Colonic mucosa (tissue), 4 donors: ENCODE measurements around the gene CDCP1. TPM values are rescaled to one million over a fixed set of nuclear protein-coding genes. Genes with fewer than 3 reads are reported as not detected.
A peak's percentile ranks its signal among the peaks of the same experiment; 100 is the strongest.

Experiments used
- DNase-seq: peaks from one replicate; pipeline ENCODE4 v3.0.0-alpha.2; 2020
- H3K27ac ChIP-seq: fragments of 200-600 bp; one replicate; pipeline ENCODE4 v1.8.0; 2021
- H3K27me3 ChIP-seq: fragments of 200-600 bp; one replicate; pipeline ENCODE4 v1.8.0; 2021
- H3K36me3 ChIP-seq: fragments of 200-600 bp; one replicate; pipeline ENCODE4 v1.8.0; 2021
- H3K4me1 ChIP-seq: fragments of 200-600 bp; one replicate; pipeline ENCODE4 v1.8.0; 2021; ENCODE audit warnings: mild to moderate bottlenecking
- H3K4me3 ChIP-seq: fragments of 200-600 bp; one replicate; pipeline ENCODE4 v1.8.0; 2021
- H3K9ac ChIP-seq, 2 donors: one replicate each; pipeline ENCODE4 v1.7.0; 2013; ENCODE audit warnings: control low read depth in 2 of 2, low read depth in 2 of 2, low read length in 2 of 2
- H3K9me3 ChIP-seq: fragments of 200-600 bp; one replicate; pipeline ENCODE4 v1.8.0; 2021
- intact Hi-C: fragments of 100-400 bp; cut with DNase I; formaldehyde crosslinking; loops from one replicate; pipeline ENCODE4 v1.14.1; 2022
- total RNA-seq, 2 donors: library from RNA; stranded (reverse); fragmentation: NEBNext Ultra II Directional in 1 of 2; extraction: Animal tissue kit (Norgen Biotek cat#: 25700) in 1 of 2; gene quantifications; one replicate each; pipeline ENCODE4 v1.2.1, GENCODE V29; 2021
- TF ChIP-seq, protein P1 (sequence below): fragments of 200-600 bp; IDR thresholded peaks from one replicate; pipeline ENCODE4 v1.8.0; 2022; ENCODE audit warnings: antibody characterized with exemption, mild to moderate bottlenecking
- donor health status: healthy.
- donor health status: DM: no; HTN: no; CAD: no.
- donor health status: DM: no; HTN: no; CAD: no.

CDCP1 gene
- total RNA-seq, 2 donors from 2014 or later: 84.5 to 107 TPM

DNA sequence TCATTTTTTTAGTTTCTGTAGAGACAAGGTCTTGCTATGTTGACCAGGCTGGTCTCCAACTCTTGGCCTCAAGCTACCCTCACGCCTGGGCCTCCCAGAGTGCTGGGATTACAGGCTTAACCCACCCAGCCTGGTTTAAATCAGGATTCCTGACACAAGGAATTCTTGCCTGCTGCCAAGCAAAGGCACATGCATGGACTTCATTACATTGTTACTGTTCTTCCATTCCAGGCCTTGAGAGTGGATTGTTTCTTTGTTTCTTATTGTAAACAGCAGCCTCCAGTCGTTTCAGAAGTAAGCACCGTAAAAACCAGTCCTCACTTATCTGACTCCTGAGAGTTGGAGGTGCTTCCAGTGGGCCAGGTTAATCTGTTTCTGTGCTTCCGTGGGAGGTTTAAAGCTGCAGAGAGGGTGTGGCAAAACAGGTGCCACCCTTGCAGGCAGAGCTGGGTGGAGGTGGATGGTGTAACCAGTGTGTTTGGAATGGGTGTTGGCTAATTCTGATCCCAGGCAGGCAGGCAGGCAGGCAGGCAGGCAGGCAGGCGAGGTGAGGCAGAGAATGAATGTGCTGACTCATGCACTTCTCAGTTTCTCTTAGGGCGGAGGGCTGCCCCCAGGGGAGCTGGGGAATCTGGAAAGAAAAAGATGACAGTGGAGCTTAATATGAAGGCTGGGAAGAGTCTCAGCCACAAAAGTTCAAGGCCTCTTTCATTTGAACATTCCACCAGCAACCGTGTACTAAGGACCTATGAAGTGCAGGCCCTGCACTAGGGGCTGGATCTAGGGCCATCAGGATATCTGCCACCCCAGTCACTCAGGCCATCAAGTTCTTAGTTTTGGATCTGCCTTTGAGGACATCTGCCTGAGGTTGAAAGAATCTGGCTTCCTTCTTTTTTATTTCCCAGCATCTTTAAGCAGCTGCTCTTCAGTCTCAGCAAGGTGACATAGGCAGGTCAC, 37.0 kb upstream of the CDCP1 start:
- no peaks in the 10 kb centered on the region for H3K36me3 ChIP-seq
- H3K4me3 ChIP-seq: no peak overlapping the region
- H3K9ac ChIP-seq: peak overlapping the region; percentile 18 to 46
- H3K27me3 ChIP-seq: no peaks in the 10 kb centered on the region
- intact Hi-C loops: no loop called here
- TF ChIP-seq, protein P1, sequence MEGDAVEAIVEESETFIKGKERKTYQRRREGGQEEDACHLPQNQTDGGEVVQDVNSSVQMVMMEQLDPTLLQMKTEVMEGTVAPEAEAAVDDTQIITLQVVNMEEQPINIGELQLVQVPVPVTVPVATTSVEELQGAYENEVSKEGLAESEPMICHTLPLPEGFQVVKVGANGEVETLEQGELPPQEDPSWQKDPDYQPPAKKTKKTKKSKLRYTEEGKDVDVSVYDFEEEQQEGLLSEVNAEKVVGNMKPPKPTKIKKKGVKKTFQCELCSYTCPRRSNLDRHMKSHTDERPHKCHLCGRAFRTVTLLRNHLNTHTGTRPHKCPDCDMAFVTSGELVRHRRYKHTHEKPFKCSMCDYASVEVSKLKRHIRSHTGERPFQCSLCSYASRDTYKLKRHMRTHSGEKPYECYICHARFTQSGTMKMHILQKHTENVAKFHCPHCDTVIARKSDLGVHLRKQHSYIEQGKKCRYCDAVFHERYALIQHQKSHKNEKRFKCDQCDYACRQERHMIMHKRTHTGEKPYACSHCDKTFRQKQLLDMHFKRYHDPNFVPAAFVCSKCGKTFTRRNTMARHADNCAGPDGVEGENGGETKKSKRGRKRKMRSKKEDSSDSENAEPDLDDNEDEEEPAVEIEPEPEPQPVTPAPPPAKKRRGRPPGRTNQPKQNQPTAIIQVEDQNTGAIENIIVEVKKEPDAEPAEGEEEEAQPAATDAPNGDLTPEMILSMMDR: no peak
- H3K27ac ChIP-seq: peak overlapping the region; percentile 77
- no peaks in the 10 kb centered on the region for H3K9me3 ChIP-seq
- no peaks in the 10 kb centered on the region for H3K4me1 ChIP-seq
- peak; percentile 88 for DNase-seq

DNA sequence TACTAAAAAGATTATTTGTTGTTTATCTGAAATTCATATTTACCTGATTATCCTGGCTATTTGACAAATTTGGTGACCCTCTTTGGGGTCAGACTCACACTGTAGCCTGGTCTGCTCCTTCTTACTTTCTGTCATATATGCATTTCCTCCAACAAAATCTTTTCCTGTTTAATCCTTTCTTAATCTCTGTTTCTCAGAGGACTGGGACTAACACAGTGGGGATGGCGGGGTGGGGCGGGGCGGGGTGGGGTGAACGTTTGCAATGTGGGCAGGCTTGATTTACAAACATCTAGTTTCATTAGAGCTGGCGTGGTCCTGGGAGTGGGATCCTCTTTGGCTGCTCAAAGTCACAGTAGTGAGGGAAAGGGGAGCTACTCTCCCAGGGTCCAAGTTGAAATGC, 35.3 kb upstream of the CDCP1 start:
- DNase-seq: no peak
- Histone ChIP-seq H3K4me1 (no peaks in the 10 kb centered on the region), H3K27ac (peak overlapping the region; percentile 25), H3K27me3 (no peaks in the 10 kb centered on the region), H3K9ac (no peak overlapping the region), H3K4me3 (no peak overlapping the region), H3K36me3 (no peaks in the 10 kb centered on the region), H3K9me3 (no peaks in the 10 kb centered on the region)
- intact Hi-C loops: no loop called here
- TF ChIP-seq, protein P1: no peak

DNA sequence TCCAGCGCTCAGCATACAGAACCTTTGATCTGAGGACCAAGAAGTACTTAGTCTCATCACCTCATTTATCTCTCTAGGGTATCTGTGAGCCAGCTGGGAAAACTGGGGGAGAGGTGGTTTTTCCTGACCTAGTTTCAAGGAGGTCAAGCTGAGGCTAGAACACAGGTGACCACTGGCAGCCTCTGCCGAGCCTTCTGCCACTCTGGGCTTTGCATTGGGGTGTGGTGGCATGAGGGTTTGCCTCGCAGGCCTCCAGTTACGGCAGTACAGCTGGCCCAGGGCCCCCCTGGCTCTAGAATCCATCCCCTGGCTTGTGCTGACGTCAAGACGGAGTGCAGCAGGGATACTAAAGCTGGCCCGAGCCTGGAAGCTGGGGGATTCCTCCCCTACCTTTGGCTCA, 34.7 kb upstream of the CDCP1 start:
- TF ChIP-seq, protein P1: no peak
- intact Hi-C loops: no loop called here
- Histone ChIP-seq H3K27ac (peak overlapping the region; percentile 25), H3K4me3 (no peak overlapping the region), H3K27me3 (no peaks in the 10 kb centered on the region), H3K4me1 (no peaks in the 10 kb centered on the region), H3K36me3 (no peaks in the 10 kb centered on the region), H3K9me3 (no peaks in the 10 kb centered on the region), H3K9ac (peak overlapping the region in 1 of 2 donors; percentile 17)
- DNase-seq: no peak

DNA sequence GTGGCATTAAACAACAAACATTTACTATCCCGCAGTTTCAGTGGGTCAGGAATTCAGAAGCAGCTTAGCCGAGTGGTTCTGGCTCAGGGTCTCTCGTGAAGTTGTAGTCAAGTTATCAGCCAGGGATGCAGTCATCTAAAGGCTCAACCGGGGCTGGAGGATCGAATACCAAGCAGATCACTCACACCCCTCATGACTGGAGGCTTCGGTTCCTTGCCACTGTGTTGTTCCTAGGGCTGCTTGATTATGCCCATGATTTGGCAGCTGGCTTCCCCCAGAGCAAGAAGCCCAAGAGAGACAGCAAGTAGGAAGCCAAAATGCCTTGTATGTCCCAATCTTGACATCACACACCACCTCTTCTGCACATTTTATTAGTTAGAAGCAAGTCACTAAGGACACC, 33.9 kb upstream of the CDCP1 start:
- H3K27ac ChIP-seq: no peak overlapping the region
- TF ChIP-seq, protein P1: no peak
- H3K9ac ChIP-seq: no peak overlapping the region
- no peaks in the 10 kb centered on the region for H3K9me3 ChIP-seq
- no peaks in the 10 kb centered on the region for H3K27me3 ChIP-seq
- DNase-seq: no peak
- no peak overlapping the region for H3K4me3 ChIP-seq
- no peaks in the 10 kb centered on the region for H3K4me1 ChIP-seq
- intact Hi-C loops: no loop called here
- no peaks in the 10 kb centered on the region for H3K36me3 ChIP-seq

DNA sequence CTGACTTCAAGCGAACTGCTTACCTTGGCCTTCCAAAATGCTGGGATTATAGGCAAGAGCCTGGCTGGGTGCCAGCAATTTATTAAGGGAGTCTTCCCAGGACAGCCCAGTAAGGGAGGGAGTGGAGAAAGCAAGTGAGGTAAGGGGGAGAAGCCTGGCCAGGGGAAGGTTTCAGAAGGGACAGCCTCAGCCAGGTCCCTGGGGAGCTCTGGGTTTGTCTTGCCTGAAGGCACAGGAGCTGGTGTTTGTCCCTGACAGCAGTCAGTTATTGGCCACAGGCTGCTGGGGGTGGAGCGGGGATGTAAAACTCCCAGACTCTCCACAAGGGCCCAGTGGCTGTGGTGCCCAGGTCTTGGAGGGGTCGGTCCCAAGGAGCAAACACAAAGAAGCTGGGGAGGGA, 33.0 kb upstream of the CDCP1 start:
- Histone ChIP-seq H3K9me3 (no peaks in the 10 kb centered on the region), H3K27me3 (no peaks in the 10 kb centered on the region), H3K9ac (no peak overlapping the region), H3K27ac (no peak overlapping the region), H3K36me3 (no peaks in the 10 kb centered on the region), H3K4me3 (no peak overlapping the region), H3K4me1 (no peaks in the 10 kb centered on the region)
- intact Hi-C loops: no loop called here
- TF ChIP-seq, protein P1: no peak
- DNase-seq: no peak
